C4-2B (cell line): Measurements from ENCODE around the gene EP300.
"Not testable (repeated sequence)": the region's sequence is repeated elsewhere in the genome, so short reads cannot be mapped to it uniquely, and the experiment has no call there.

Source experiments
- H3K27ac ChIP-seq: fragments of 450-650 bp; 2 replicates; pipeline ENCODE4 v1.5.1; 2017
- CTCF ChIP-seq: fragments of 450-650 bp; conservative IDR thresholded peaks from 2 replicates; pipeline ENCODE4 v1.5.1; 2017; ENCODE audit warnings: mild to moderate bottlenecking
- ZFX ChIP-seq: fragments of 450-650 bp; IDR thresholded peaks from 2 replicates; pipeline ENCODE4 v1.6.1; 2017

Gene EP300

DNA sequence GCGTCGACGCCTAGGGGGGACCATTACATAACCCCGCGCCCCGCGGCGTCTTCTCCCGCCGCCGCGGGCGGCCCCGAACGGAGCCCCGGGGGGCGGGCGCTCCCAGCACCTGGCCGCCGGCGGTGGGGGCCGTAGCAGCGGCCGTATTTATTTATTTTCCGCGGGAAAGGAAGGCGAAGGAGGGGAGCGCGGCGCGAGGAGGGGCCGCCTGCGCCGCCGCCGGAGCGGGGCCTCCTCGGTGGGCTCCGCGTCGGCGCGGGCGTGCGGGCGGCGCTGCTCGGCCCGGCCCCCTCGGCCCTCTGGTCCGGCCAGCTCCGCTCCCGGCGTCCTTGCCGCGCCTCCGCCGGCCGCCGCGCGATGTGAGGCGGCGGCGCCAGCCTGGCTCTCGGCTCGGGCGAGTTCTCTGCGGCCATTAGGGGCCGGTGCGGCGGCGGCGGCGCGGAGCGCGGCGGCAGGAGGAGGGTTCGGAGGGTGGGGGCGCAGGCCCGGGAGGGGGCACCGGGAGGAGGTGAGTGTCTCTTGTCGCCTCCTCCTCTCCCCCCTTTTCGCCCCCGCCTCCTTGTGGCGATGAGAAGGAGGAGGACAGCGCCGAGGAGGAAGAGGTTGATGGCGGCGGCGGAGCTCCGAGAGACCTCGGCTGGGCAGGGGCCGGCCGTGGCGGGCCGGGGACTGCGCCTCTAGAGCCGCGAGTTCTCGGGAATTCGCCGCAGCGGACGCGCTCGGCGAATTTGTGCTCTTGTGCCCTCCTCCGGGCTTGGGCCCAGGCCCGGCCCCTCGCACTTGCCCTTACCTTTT is at the start of gene EP300:
Gene EP300 (plus strand): TSS at position 570 of the 795 bp plus-strand sequence. CDS start 413 bp downstream, outside the sequence.
- H3K27ac ChIP-seq: peak within 1 kb of the TSS; percentile 98
- TF ChIP-seq ZFX (peak; percentile 72), CTCF (no peak)

DNA sequence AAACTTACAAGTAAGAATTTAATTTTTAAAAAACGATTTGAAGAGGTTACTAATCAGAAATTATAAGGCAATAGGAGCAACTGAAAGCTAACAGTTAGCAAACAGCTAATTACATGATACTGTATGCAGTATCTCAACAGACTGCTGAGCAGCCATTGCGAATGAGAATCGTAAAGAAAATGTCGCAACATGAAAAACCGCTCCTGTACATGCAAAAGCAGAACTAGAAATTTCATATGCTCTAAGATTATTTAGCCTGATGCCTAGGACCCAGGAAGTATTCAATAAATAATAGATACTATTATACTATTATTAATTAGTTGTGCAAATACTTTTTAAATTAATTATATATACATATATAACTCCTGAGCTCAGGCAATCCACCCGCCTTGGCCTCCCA is 48.7 kb upstream of the EP300 start:
- no peak overlapping the region for H3K27ac ChIP-seq

DNA sequence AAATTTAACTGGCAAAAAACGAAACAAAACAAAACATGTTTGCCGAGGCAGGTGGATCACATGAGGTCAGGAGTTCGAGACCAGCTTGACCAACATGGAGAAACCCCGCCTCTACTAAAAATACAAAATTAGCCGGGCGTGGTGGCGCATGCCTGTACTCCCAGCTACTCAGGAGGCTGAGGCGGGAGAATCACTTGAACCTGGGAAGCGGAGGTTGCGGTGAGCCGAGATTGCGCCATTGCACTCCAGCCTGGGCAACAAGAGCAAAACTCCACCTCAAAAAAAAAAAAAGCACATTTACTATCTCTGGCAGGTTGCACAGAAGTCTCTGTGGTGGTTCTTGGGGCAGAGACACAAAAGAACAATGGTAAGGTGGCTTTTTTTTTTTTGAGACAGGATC is 46.8 kb upstream of the EP300 start:
- H3K27ac ChIP-seq: not testable (repeated sequence)

More for the DNA sequence above, 48.7 kb upstream of the EP300 start:
- TF ChIP-seq ZFX (no peak), CTCF (no peak)

GRCh38 chr22:41047801-41048211 is 44.6 kb upstream of the EP300 start:
- no peak for TF ChIP-seq ZFX
- no peak for TF ChIP-seq CTCF
- no peak overlapping the region for H3K27ac ChIP-seq

GRCh38 chr22:41048345-41048744 is 44.0 kb upstream of the EP300 start:
- H3K27ac ChIP-seq: not testable (repeated sequence)

DNA sequence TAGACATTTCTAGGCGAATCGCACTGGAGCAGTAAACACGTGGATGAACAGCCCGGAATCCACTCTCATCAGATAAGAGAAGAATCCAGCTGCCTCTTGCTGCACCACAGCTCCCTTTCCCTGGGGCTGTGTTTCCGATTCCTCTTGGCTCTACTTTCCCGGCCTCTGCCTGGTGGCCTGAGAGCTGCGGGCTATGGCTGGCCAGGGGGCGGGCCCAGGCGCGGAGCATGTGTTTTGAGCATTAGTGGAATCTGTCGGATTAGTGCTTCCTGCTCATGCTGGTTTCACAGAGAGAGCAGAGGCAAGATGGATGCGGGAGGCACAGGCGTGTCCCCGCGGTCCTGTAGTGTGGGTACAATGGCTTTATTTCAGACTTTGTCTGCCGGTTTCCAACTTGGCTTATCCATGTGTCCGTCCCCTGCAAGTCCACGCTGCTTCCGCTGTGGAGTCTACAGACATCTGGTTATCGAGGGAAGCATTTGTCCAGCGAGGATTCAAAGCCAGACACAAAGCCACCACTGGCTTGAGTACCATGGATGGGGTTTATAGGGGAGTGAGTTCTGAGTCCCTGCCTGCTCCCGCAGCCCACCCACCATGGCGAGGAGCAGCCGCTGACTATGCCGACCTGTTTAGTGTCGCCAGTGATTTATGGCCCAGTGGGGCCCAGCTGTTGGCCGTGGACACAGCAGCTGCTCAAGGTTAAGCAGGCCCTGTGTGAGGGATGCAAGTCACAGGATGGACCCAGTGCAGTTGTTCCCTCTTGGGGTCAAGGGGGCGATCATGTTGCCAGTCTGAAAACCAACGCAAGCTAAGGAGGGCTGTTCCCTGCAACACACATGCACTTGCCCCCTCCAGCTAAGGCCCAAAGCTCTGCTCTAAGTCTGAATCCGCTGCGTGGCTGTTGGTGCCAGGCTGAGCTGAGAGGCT is 43.3 kb upstream of the EP300 start:
- no peak overlapping the region for H3K27ac ChIP-seq
- no peak for TF ChIP-seq CTCF
- TF ChIP-seq ZFX: no peak

GRCh38 chr22:41049795-41050194 is 42.6 kb upstream of the EP300 start:
- H3K27ac ChIP-seq: not testable (repeated sequence)

GRCh38 chr22:41050883-41051282 is 41.5 kb upstream of the EP300 start:
- H3K27ac ChIP-seq: no peak overlapping the region
- TF ChIP-seq CTCF: no peak
- no peak for TF ChIP-seq ZFX
